GM19043 (cell line): ENCODE data around the gene ARHGAP23.

Source experiments
- ATAC-seq: cut with Tn5 transposase; IDR thresholded peaks from one replicate; pipeline ENCODE4 v1.9.1; 2021; ENCODE audit warnings: low read depth; ENCODE audit not compliant: unreplicated experiment

The ARHGAP23 gene

GRCh38 chr17:38442548-38442947 lies 14.3 kb downstream of the ARHGAP23 start:
- ATAC-seq, result no peak

GRCh38 chr17:38443356-38444031 lies 15.2 kb downstream of the ARHGAP23 start:
- no peak for ATAC-seq

- no peak for ATAC-seq
These were observed 15.9 kb downstream of the ARHGAP23 start for GRCh38 chr17:38444151-38444550.

GRCh38 chr17:38447502-38448085 lies 19.3 kb downstream of the ARHGAP23 start:
- no peak for ATAC-seq

- no peak for ATAC-seq
These were observed 20.0 kb downstream of the ARHGAP23 start for GRCh38 chr17:38448208-38448771.

GRCh38 chr17:38449364-38449763 lies 21.1 kb downstream of the ARHGAP23 start:
- no peak for ATAC-seq

DNA sequence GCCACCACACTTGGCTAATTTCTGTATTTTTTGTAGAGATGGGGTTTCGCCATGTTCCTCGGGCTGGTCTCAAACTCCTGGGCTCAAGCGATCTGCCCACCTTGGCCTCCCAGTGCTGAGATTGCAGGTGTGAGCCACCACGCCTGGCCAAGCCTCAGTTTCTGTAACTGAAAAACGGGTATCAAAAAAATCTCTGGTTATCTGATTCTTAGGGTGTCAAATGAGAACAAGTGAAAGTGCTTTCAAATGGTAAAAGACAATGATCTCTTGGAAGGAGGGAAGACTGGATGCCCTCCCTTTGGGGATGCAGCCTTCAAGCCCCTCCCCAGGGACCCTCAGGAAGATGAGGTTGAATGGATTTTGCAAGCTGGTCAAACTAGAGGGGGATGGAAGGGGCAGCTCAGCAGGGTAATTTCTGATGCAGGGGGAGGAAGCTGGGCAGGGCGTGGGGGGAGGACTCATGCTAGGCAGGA lies 22.3 kb downstream of the ARHGAP23 start:
- no peak for ATAC-seq

GRCh38 chr17:38451030-38451839 lies 23.0 kb downstream of the ARHGAP23 start:
- ATAC-seq, result no peak

DNA sequence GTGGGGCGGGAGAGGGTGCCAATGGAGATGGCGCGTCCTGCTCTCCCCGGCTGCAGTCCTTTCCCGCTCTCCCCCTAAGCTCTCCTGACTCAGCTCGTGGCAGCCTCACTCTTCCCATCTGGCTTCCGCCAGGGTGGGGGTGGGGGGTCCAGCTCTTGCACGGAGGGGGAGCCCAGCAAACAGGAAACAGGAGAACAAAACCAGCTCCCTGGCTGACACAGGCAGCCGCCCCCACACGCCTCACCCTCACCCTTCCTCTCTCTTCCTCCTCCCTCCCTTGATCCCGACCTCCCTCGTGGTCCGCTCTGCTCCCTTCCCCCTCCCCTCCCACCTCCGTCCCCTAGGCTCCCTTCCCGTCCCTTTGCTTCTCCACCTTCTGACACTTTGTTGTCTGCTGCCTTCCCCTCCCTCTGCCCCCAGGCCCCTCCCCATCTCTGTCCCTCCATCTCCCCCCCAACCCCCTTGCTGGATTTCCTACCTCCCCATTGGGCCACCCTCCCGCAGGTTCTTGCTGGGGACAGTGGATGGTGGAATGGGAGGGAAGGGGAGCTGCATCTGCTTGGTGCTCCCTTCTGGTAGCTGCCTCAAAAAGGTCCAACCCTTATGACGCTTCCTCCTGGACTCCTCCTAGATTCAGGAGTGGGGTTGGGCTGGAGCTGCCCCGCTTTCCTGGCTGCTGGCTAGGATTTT lies 23.7 kb downstream of the ARHGAP23 start:
- ATAC-seq, result no peak

- ATAC-seq, result no peak
These were observed 24.5 kb downstream of the ARHGAP23 start for GRCh38 chr17:38452719-38453118.

GRCh38 chr17:38453951-38454421 lies 25.7 kb downstream of the ARHGAP23 start:
- ATAC-seq, result no peak

GRCh38 chr17:38454532-38454931 lies 26.3 kb downstream of the ARHGAP23 start:
- ATAC-seq, result no peak

GRCh38 chr17:38455288-38455915 lies 27.1 kb downstream of the ARHGAP23 start:
- ATAC-seq, result no peak

GRCh38 chr17:38456031-38456815 lies 28.0 kb downstream of the ARHGAP23 start:
- ATAC-seq, result no peak

- ATAC-seq, result no peak
These were observed 29.5 kb downstream of the ARHGAP23 start for GRCh38 chr17:38457577-38458371.

DNA sequence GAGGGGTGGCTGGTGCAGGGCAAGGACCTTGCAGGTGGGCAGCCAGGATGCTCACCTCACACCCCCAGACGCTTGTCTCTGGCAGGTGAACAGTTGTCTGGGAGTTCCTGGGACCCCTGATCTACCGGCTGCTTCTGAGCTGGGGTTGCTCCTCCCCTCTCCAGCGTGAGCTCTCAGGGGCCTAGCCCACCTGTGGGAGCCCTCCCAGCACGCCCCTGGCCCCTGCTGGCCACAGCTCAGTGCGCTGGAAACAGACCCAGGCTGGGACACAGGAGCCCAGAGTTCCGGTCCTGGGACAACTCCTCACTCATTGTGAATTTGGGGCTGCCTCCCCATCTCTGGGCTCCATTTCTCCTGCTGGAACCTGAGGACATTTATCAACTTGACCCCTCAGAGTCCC lies 30.3 kb downstream of the ARHGAP23 start:
- no peak for ATAC-seq

DNA sequence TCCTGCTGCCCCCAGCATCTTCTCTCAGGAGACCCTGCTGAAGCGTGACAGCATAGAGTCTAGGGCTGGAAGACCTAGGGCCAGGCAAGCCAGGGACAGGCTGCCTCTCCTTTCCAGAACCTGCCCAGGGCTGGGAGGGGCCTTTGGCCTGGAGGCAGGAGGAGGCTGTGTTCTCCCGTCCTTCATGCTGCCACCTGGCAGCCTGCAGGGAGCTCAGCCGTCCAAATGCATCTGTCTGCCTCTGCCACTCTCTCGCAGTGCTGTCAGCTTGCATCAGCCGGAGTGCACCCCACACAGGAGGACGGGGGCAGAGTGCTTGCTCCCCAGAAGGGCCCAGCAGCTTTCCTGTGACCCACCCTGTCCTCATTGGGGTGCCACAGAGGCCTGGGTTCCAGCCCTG lies 31.3 kb downstream of the ARHGAP23 start:
- ATAC-seq, result no peak

DNA sequence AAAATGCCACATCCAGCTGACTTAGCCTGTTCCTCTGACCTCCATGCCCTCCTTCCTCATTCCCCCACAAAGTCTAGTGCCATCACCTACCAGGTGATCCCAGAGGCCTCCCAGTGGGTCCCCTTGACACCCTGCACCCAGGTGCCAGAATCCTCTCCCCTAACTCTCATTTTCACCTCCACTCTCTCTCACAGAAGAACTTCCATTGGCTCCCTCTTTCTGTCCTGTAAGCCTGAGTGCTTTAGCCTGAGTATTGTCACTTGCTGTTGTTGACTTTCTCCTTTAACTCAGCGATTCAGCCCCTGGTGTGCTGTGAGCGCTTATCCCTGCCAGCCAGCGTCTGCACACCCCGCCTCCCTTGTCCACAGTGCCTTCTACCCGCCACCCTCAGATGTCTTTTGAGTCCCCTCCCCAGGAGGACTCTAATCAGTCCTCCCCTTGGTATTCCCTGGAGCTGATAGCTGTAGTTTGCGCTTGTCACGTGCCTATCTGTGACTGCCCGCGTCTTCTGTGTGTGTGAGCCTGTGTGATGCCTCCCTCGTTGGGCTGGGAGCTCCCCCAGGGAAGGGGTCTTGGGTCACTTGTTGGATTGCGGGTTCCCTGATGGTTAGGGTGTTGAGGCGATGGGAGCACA lies 31.9 kb downstream of the ARHGAP23 start:
- no peak for ATAC-seq
